T-helper 2 cell treated with Interferon-gamma antibody and Interleukin-4, amounts not matched to agents 5 μg/mL and 100 μg/mL, for 36 hours (primary cell): ENCODE measurements around the gene ZBTB8A.
"Not testable (repeated sequence)": the region's sequence is repeated elsewhere in the genome, so short reads cannot be mapped to it uniquely, and the experiment has no call there.

ENCODE experiments used
- DNase-seq: peaks from one replicate; pipeline ENCODE4 v3.0.0; 2021; ENCODE audit warnings: low spot score
- H3K27ac Mint-ChIP-seq: one replicate; pipeline ENCODE4 v1.8.0; 2021; ENCODE audit warnings: mild to moderate bottlenecking, mixed read lengths
- H3K27me3 Mint-ChIP-seq: one replicate; pipeline ENCODE4 v1.8.0; 2021; ENCODE audit warnings: low read depth, mixed read lengths
- H3K36me3 Mint-ChIP-seq: one replicate; pipeline ENCODE4 v1.8.0; 2021; ENCODE audit warnings: low read depth, mixed read lengths
- H3K4me1 Mint-ChIP-seq: one replicate; pipeline ENCODE4 v1.8.0; 2021; ENCODE audit warnings: low read depth, mixed read lengths
- H3K4me3 Mint-ChIP-seq: one replicate; pipeline ENCODE4 v1.8.0; 2022; ENCODE audit warnings: mild to moderate bottlenecking, moderate library complexity, mixed read lengths
- H3K9me3 Mint-ChIP-seq: one replicate; pipeline ENCODE4 v1.8.0; 2021; ENCODE audit warnings: mixed read lengths

The ZBTB8A gene

GRCh38 chr1:32518976-32519375 lies 20.3 kb upstream of the ZBTB8A start:
- no peak for DNase-seq
- peaks cover 11% of the 10 kb centered on the region for H3K27me3 Mint-ChIP-seq
- H3K9me3 Mint-ChIP-seq, result no peaks in the 10 kb centered on the region
- no peaks in the 10 kb centered on the region for H3K36me3 Mint-ChIP-seq
- no peak overlapping the region for H3K4me3 Mint-ChIP-seq
- H3K27ac Mint-ChIP-seq, result no peak overlapping the region
- peaks cover 3% of the 10 kb centered on the region for H3K4me1 Mint-ChIP-seq

DNA sequence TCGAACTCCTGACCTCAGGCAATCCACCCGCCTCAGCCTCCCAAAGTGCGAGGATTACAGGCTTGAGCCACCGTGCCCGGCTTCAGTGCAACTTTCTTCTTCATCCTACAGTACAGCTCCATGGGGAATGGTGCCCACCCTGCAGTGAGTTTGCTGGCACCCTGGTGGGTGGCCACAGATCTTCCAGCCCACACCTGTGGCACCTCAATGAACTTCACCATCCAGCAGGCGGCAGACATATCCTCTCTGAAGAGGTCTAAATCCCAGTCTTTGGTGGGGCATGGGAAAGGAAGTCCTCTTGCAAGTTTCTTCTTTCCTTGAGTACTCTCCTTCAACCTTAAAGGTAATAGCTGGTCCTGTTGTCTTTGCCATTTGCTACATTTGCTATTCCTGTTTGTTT lies 18.1 kb upstream of the ZBTB8A start:
- peaks cover 4% of the 10 kb centered on the region for H3K27me3 Mint-ChIP-seq
- H3K9me3 Mint-ChIP-seq, result no peaks in the 10 kb centered on the region
- H3K36me3 Mint-ChIP-seq, result no peaks in the 10 kb centered on the region
- peaks cover 3% of the 10 kb centered on the region for H3K4me1 Mint-ChIP-seq
- DNase-seq, result no peak
- H3K4me3 Mint-ChIP-seq, result peak overlapping the region; percentile 76
- no peak overlapping the region for H3K27ac Mint-ChIP-seq

DNA sequence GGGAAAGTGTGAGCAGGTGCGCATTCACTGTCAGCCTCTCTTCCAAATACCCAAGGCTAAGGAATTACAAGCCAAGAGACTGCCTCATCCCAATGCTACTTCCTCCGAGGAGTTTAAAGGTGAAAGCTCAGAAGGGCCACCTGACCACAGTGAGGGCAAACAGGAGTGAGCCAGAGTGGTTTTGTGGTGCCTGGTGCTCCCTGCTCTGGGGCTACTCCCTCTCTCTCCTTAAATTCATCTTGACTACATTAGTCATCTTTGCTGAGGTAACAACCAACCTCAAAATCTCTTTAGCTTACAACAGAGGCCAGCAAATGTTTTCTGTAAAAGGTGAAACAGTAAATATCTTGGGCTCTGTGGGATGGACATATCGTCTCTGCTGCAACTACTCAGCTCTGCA lies 14.2 kb upstream of the ZBTB8A start:
- no peak overlapping the region for H3K4me3 Mint-ChIP-seq
- peaks cover 3% of the 10 kb centered on the region for H3K4me1 Mint-ChIP-seq
- no peak for DNase-seq
- no peaks in the 10 kb centered on the region for H3K36me3 Mint-ChIP-seq
- H3K27ac Mint-ChIP-seq, result no peak overlapping the region
- peaks cover 6% of the 10 kb centered on the region for H3K27me3 Mint-ChIP-seq
- H3K9me3 Mint-ChIP-seq, result no peaks in the 10 kb centered on the region

DNA sequence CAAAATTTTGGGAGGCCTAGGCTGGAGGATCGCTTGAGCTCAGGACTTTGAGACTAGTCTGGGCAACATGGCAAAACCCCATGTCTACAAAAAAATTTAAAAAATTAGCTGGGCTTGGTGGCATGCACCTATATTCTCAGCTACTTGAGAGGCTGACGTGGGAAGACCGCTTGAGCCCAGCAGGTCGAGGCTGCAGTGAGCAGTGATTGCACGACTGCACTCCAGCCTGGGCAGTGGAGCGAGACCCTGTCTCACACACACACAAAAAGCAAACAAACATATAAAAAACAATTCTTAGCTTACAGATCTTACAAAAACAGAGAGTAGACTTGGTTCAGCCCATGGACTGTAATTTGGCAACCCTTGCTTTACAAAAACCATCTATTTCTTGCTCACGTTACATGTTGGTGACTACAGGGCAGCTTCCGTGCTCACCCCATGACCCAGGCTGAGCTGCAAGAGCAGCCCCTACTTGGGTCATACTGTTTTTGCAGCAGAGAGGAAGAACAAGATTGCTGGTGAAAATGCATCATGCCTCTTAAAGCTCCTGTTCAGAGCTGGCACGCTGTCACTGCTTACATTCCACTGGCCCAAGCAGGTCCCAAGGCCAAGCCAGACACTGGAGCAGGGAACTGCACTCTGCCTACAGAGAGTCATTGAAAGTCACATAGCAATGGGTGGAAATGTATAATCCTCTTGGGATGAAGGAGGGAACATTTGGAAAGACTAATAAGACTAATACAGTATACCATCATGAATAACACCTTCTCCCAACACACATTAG lies 13.4 kb upstream of the ZBTB8A start:
- DNase-seq, result no peak
- Mint-ChIP-seq H3K36me3 (no peaks in the 10 kb centered on the region), H3K9me3 (no peaks in the 10 kb centered on the region), H3K27ac (no peak overlapping the region), H3K27me3 (peaks cover 6% of the 10 kb centered on the region), H3K4me3 (no peak overlapping the region), H3K4me1 (peaks cover 3% of the 10 kb centered on the region)

GRCh38 chr1:32528550-32528949 lies 10.7 kb upstream of the ZBTB8A start:
- not testable (repeated sequence) for H3K27me3 Mint-ChIP-seq, DNase-seq, H3K9me3 Mint-ChIP-seq, H3K36me3 Mint-ChIP-seq, H3K4me1 Mint-ChIP-seq, H3K4me3 Mint-ChIP-seq, H3K27ac Mint-ChIP-seq

- Mint-ChIP-seq H3K4me3 (no peak overlapping the region), H3K27me3 (peaks cover 52% of the 10 kb centered on the region), H3K9me3 (no peaks in the 10 kb centered on the region), H3K4me1 (peaks cover 1% of the 10 kb centered on the region), H3K36me3 (no peaks in the 10 kb centered on the region), H3K27ac (no peak overlapping the region)
- DNase-seq, result no peak
These were observed 5.4 kb upstream of the ZBTB8A start for GRCh38 chr1:32533792-32534327.

DNA sequence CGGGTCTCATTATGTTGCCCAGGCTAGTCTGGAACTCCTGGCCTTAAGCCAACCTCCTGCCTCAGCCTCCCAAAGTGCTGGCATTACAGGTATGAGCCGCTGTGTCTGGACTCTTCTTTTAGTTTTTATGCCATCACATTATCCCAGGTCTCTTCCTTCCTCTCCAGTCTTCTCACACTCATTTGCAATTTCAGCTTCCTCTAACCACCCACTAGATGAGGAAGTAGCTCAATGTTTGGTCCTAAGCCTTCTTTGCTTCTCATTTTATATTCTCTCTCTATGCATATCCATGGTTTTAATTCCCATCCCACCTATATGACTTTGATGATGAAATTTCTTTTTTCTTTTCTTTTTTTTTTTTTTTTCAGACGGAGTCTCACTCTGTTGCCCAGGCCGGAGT lies 3.1 kb upstream of the ZBTB8A start:
- Mint-ChIP-seq H3K27me3 (peaks cover 69% of the 10 kb centered on the region), H3K36me3 (no peaks in the 10 kb centered on the region), H3K4me3 (no peak overlapping the region), H3K4me1 (peaks cover 10% of the 10 kb centered on the region), H3K27ac (no peak overlapping the region), H3K9me3 (no peaks in the 10 kb centered on the region)
- no peak for DNase-seq

DNA sequence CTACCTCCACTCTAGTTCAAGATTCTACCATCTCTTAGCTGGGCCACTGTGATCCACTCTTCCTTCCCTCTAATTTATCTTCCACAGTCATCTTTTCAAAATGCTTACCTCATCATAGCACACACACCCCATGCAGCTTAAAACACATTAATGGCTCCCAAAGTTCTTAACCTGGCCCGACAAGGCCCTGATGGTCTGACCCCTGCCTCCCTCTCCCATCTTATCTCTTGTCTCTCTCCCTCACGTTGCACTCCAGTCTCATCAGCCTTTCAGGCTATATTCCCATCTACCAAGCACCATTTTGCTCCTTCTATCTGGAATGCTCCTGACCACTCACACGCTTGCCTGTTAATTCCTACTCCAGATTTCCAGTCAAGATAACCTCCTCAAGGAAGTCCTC lies 2.5 kb upstream of the ZBTB8A start:
- peaks cover 10% of the 10 kb centered on the region for H3K4me1 Mint-ChIP-seq
- no peaks in the 10 kb centered on the region for H3K9me3 Mint-ChIP-seq
- no peak for DNase-seq
- H3K4me3 Mint-ChIP-seq, result no peak overlapping the region
- H3K27ac Mint-ChIP-seq, result no peak overlapping the region
- peaks cover 75% of the 10 kb centered on the region for H3K27me3 Mint-ChIP-seq
- no peaks in the 10 kb centered on the region for H3K36me3 Mint-ChIP-seq

- Mint-ChIP-seq H3K27ac (peak overlapping the region; percentile 38), H3K4me1 (peaks cover 10% of the 10 kb centered on the region), H3K9me3 (no peaks in the 10 kb centered on the region), H3K36me3 (no peaks in the 10 kb centered on the region), H3K4me3 (peak overlapping the region; percentile 89), H3K27me3 (peaks cover 69% of the 10 kb centered on the region)
- DNase-seq, result peak; percentile 5
These were observed 651 bp downstream of the ZBTB8A start for GRCh38 chr1:32539584-32540571.

GRCh38 chr1:32540605-32541004 lies 1.4 kb downstream of the ZBTB8A start:
- H3K4me1 Mint-ChIP-seq, result peaks cover 10% of the 10 kb centered on the region
- no peaks in the 10 kb centered on the region for H3K36me3 Mint-ChIP-seq
- no peaks in the 10 kb centered on the region for H3K9me3 Mint-ChIP-seq
- H3K4me3 Mint-ChIP-seq, result peak overlapping the region; percentile 89
- no peak overlapping the region for H3K27ac Mint-ChIP-seq
- DNase-seq, result no peak
- H3K27me3 Mint-ChIP-seq, result peaks cover 62% of the 10 kb centered on the region

GRCh38 chr1:32541064-32541566 lies 1.9 kb downstream of the ZBTB8A start:
- Mint-ChIP-seq H3K9me3 (no peaks in the 10 kb centered on the region), H3K27me3 (peaks cover 57% of the 10 kb centered on the region), H3K4me1 (peaks cover 10% of the 10 kb centered on the region), H3K27ac (no peak overlapping the region), H3K36me3 (no peaks in the 10 kb centered on the region), H3K4me3 (peak overlapping the region; percentile 25)
- no peak for DNase-seq

GRCh38 chr1:32546611-32547010 lies 7.4 kb downstream of the ZBTB8A start:
- no peaks in the 10 kb centered on the region for H3K4me1 Mint-ChIP-seq
- DNase-seq, result no peak
- H3K36me3 Mint-ChIP-seq, result no peaks in the 10 kb centered on the region
- H3K4me3 Mint-ChIP-seq, result no peak overlapping the region
- H3K27ac Mint-ChIP-seq, result no peak overlapping the region
- H3K9me3 Mint-ChIP-seq, result no peaks in the 10 kb centered on the region
- peaks cover 12% of the 10 kb centered on the region for H3K27me3 Mint-ChIP-seq

- Mint-ChIP-seq H3K4me1 (no peaks in the 10 kb centered on the region), H3K4me3 (no peak overlapping the region), H3K36me3 (no peaks in the 10 kb centered on the region), H3K9me3 (no peaks in the 10 kb centered on the region), H3K27me3 (no peaks in the 10 kb centered on the region), H3K27ac (no peak overlapping the region)
- no peak for DNase-seq
These were observed 10.4 kb downstream of the ZBTB8A start for GRCh38 chr1:32549616-32550015.

- Mint-ChIP-seq H3K27me3 (peaks cover 2% of the 10 kb centered on the region), H3K4me1 (no peaks in the 10 kb centered on the region), H3K27ac (no peak overlapping the region)
These were observed 15.1 kb downstream of the ZBTB8A start for GRCh38 chr1:32554288-32554687.

More at GRCh38 chr1:32554288-32554687, 15.1 kb downstream of the ZBTB8A start:
- no peaks in the 10 kb centered on the region for H3K9me3 Mint-ChIP-seq
- no peak for DNase-seq
- no peak overlapping the region for H3K4me3 Mint-ChIP-seq
- no peaks in the 10 kb centered on the region for H3K36me3 Mint-ChIP-seq
